WTC11 (cell line): ENCODE results near the gene ARHGAP22. TPM values are rescaled to one million over a fixed set of nuclear protein-coding genes. Genes with fewer than 3 reads are reported as not detected.
A peak's percentile ranks its signal among the peaks of the same experiment; 100 is the strongest.

Experiments used
- ATAC-seq: fragments of 200-7000 bp; cut with Tn5 transposase; 2 replicates; pipeline ENCODE4 v1.10.0; 2021; ENCODE audit warnings: mild to moderate bottlenecking, moderate library complexity
- CTCF ChIA-PET: fragments of 300-600 bp; sonication (Branson Sonifier 250); formaldehyde crosslinking; loops from one replicate; lab custom pipeline; 2021; ENCODE audit warnings: antibody characterized with exemption; lab: Charles Lee
- POLR2A ChIA-PET: fragments of 350-600 bp; sonication (Branson Sonifier 250); formaldehyde crosslinking; loops from one replicate; lab custom pipeline; 2021; ENCODE audit warnings: antibody characterized with exemption; lab: Charles Lee
- DNase-seq: peaks from one replicate; pipeline ENCODE4 v3.0.0; 2021; ENCODE audit warnings: low spot score
- H3K27ac Mint-ChIP-seq: 2 replicates; pipeline ENCODE4 v1.8.0; 2021; ENCODE audit warnings: mixed read lengths
- H3K27me3 Mint-ChIP-seq: 2 replicates; pipeline ENCODE4 v1.8.0; 2021; ENCODE audit warnings: low read depth, mild to moderate bottlenecking, moderate library complexity, mixed read lengths
- H3K36me3 Mint-ChIP-seq: 2 replicates; pipeline ENCODE4 v1.8.0; 2021; ENCODE audit warnings: mixed read lengths
- H3K4me1 Mint-ChIP-seq: 2 replicates; pipeline ENCODE4 v1.8.0; 2022; ENCODE audit warnings: mixed read lengths
- H3K4me3 Mint-ChIP-seq: 2 replicates; pipeline ENCODE4 v1.8.0; 2021; ENCODE audit warnings: mild to moderate bottlenecking, moderate library complexity, mixed read lengths
- H3K9me3 Mint-ChIP-seq: 2 replicates; pipeline ENCODE4 v1.8.0; 2021; ENCODE audit warnings: mixed read lengths
- CREM ChIP-seq: sonication (generic); formaldehyde crosslinking; IDR thresholded peaks from 2 replicates; pipeline ENCODE4 v1.8.1; 2022; ENCODE audit warnings: mild to moderate bottlenecking, missing genetic modification reagents, moderate library complexity
- ELF4 ChIP-seq: sonication (generic); formaldehyde crosslinking; IDR thresholded peaks from 2 replicates; pipeline ENCODE4 v1.8.1; 2022; ENCODE audit warnings: low read depth, mild to moderate bottlenecking, moderate library complexity, missing genetic modification reagents
- FOXK1 ChIP-seq: sonication (generic); formaldehyde crosslinking; IDR thresholded peaks from 2 replicates; pipeline ENCODE4 v1.8.0; 2022; ENCODE audit warnings: mild to moderate bottlenecking, moderate library complexity, missing genetic modification reagents
- GTF2I ChIP-seq: fragments of 250-450 bp; sonication (Bioruptor Pico); conservative IDR thresholded peaks from 2 replicates; pipeline ENCODE4 v1.4.0; 2021; ENCODE audit warnings: mild to moderate bottlenecking
- IRF2 ChIP-seq: sonication (generic); formaldehyde crosslinking; IDR thresholded peaks from 2 replicates; pipeline ENCODE4 v1.8.0; 2022; ENCODE audit warnings: low read depth, missing genetic modification reagents, borderline replicate concordance
- JAZF1 ChIP-seq: fragments of 250-450 bp; sonication (Bioruptor Pico); IDR thresholded peaks from 2 replicates; pipeline ENCODE4 v1.9.0; 2021; ENCODE audit warnings: moderate library complexity, mild to moderate bottlenecking, inconsistent platforms
- MXD4 ChIP-seq: fragments of 250-450 bp; sonication (Bioruptor Pico); IDR thresholded peaks from 2 replicates; pipeline ENCODE4 v1.8.0; 2021; ENCODE audit warnings: mild to moderate bottlenecking, moderate library complexity, borderline replicate concordance
- MYBL2 ChIP-seq: sonication (generic); formaldehyde crosslinking; IDR thresholded peaks from 2 replicates; pipeline ENCODE4 v1.8.1; 2023; ENCODE audit warnings: mild to moderate bottlenecking, moderate library complexity, missing genetic modification reagents
- NFATC4 ChIP-seq: fragments of 250-450 bp; sonication (Bioruptor Pico); IDR thresholded peaks from 2 replicates; pipeline ENCODE4 v1.9.0; 2021; ENCODE audit warnings: mild to moderate bottlenecking
- NR1H2 ChIP-seq: sonication (generic); formaldehyde crosslinking; IDR thresholded peaks from 2 replicates; pipeline ENCODE4 v1.9.0; 2021; ENCODE audit warnings: mild to moderate bottlenecking, moderate library complexity, missing genetic modification reagents
- NR3C1 ChIP-seq: sonication (generic); formaldehyde crosslinking; conservative IDR thresholded peaks from 2 replicates; pipeline ENCODE4 v1.8.1; 2023; ENCODE audit warnings: low read depth, mild to moderate bottlenecking, missing genetic modification reagents
- RORB ChIP-seq: fragments of 250-450 bp; sonication (Bioruptor Pico); IDR thresholded peaks from 2 replicates; pipeline ENCODE4 v1.9.0; 2021; ENCODE audit warnings: mild to moderate bottlenecking
- SOX15 ChIP-seq: fragments of 250-450 bp; sonication (Bioruptor Pico); IDR thresholded peaks from 2 replicates; pipeline ENCODE4 v1.9.0; 2021; ENCODE audit warnings: mild to moderate bottlenecking
- SP1 ChIP-seq: sonication (generic); formaldehyde crosslinking; conservative IDR thresholded peaks from 2 replicates; pipeline ENCODE4 v1.8.1; 2022; ENCODE audit warnings: missing genetic modification reagents
- TCF7 ChIP-seq: sonication (generic); formaldehyde crosslinking; IDR thresholded peaks from 2 replicates; pipeline ENCODE4 v1.8.0; 2022; ENCODE audit warnings: mild to moderate bottlenecking, low read depth, missing genetic modification reagents, moderate library complexity
- TEAD4 ChIP-seq: sonication (generic); formaldehyde crosslinking; IDR thresholded peaks from 2 replicates; pipeline ENCODE4 v1.8.0; 2022; ENCODE audit warnings: mild to moderate bottlenecking, missing genetic modification reagents
- ZNF138 ChIP-seq: sonication (generic); formaldehyde crosslinking; conservative IDR thresholded peaks from 2 replicates; pipeline ENCODE4 v1.8.1; 2022; ENCODE audit warnings: mild to moderate bottlenecking, moderate library complexity, missing genetic modification reagents
- ZNF232 ChIP-seq: sonication (generic); formaldehyde crosslinking; IDR thresholded peaks from 2 replicates; pipeline ENCODE4 v1.8.0; 2022; ENCODE audit warnings: mild to moderate bottlenecking, missing genetic modification reagents
- total RNA-seq: library from RNA; stranded (reverse); gene quantifications from 3 replicates; pipeline ENCODE4 v1.2.3, GENCODE V29; 2021
- TF ChIP-seq, protein P1 (sequence below): sonication (generic); formaldehyde crosslinking; conservative IDR thresholded peaks from 2 replicates; pipeline ENCODE4 v1.8.1; 2023; ENCODE audit warnings: mild to moderate bottlenecking, low read depth, missing genetic modification reagents, moderate library complexity
- TF ChIP-seq, protein P2 (sequence below): fragments of 250-450 bp; sonication (Bioruptor Pico); IDR thresholded peaks from 2 replicates; pipeline ENCODE4 v1.9.0; 2021; ENCODE audit warnings: moderate library complexity, mild to moderate bottlenecking, inconsistent platforms, borderline replicate concordance
- TF ChIP-seq, protein P3 (sequence below): sonication (generic); formaldehyde crosslinking; IDR thresholded peaks from 2 replicates; pipeline ENCODE4 v1.8.0; 2023; ENCODE audit warnings: missing genetic modification reagents
- TF ChIP-seq, protein P4 (sequence below): sonication (generic); formaldehyde crosslinking; IDR thresholded peaks from 2 replicates; pipeline ENCODE4 v1.8.1; 2022; ENCODE audit warnings: mild to moderate bottlenecking, missing genetic modification reagents, moderate library complexity, borderline replicate concordance
- TF ChIP-seq, protein P5 (sequence below): sonication (generic); formaldehyde crosslinking; IDR thresholded peaks from 2 replicates; pipeline ENCODE4 v1.8.1; 2023; ENCODE audit warnings: mild to moderate bottlenecking, missing genetic modification reagents, moderate library complexity
- TF ChIP-seq, protein P6 (sequence below): fragments of 250-450 bp; sonication (Bioruptor Pico); IDR thresholded peaks from 2 replicates; pipeline ENCODE4 v1.9.0; 2021; ENCODE audit warnings: mild to moderate bottlenecking
- TF ChIP-seq, protein P7 (sequence below): sonication (generic); formaldehyde crosslinking; IDR thresholded peaks from 2 replicates; pipeline ENCODE4 v1.8.1; 2022; ENCODE audit warnings: missing genetic modification reagents, borderline replicate concordance
- TF ChIP-seq, protein P8 (sequence below): sonication (generic); formaldehyde crosslinking; IDR thresholded peaks from 2 replicates; pipeline ENCODE4 v1.8.1; 2023; ENCODE audit warnings: mild to moderate bottlenecking, missing genetic modification reagents

The ARHGAP22 gene
- total RNA-seq, 1 experiment from 2014 or later, result 8.6 TPM

DNA sequence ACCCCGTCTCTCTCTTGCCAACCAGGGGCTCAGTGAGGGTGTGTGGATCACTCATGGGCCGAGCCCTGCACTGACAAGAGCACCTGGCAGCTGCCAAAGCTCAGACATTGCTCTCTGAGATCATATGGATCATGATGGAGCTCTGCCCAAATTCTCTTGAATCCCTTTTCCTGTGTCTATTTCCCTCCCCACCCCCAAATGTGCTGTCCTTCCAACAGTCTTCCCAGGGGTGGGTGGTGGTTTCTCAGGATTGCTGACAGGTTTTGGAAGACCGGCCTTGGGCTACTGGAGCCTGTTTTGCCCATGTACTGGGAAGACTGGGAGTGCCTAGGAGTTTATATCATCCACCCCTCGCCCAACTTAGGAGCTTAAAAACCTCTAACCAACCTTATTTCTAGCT, 10.5 kb downstream of the ARHGAP22 start:
- H3K9me3 Mint-ChIP-seq, result no peaks in the 10 kb centered on the region
- no peak overlapping the region for H3K4me3 Mint-ChIP-seq
- H3K27ac Mint-ChIP-seq, result no peak overlapping the region
- POLR2A ChIA-PET, result no interaction called here
- CTCF ChIA-PET, result interaction anchor here (0.9 to 4.0 kb wide), 8 partner anchors 9 to 150 kb away, joined by 3 to 21 read pairs (median 7); no protein-coding TSS in a partner anchor
- H3K27me3 Mint-ChIP-seq, result peaks cover 3% of the 10 kb centered on the region
- DNase-seq, result no peak
- H3K4me1 Mint-ChIP-seq, result peaks cover 23% of the 10 kb centered on the region
- H3K36me3 Mint-ChIP-seq, result no peaks in the 10 kb centered on the region
- peak; percentile 16 for ATAC-seq
- no peak for TF ChIP-seq SP1 (CRISPR knock-in tag)
- no peak for TF ChIP-seq RORB
- TF ChIP-seq, protein P1, sequence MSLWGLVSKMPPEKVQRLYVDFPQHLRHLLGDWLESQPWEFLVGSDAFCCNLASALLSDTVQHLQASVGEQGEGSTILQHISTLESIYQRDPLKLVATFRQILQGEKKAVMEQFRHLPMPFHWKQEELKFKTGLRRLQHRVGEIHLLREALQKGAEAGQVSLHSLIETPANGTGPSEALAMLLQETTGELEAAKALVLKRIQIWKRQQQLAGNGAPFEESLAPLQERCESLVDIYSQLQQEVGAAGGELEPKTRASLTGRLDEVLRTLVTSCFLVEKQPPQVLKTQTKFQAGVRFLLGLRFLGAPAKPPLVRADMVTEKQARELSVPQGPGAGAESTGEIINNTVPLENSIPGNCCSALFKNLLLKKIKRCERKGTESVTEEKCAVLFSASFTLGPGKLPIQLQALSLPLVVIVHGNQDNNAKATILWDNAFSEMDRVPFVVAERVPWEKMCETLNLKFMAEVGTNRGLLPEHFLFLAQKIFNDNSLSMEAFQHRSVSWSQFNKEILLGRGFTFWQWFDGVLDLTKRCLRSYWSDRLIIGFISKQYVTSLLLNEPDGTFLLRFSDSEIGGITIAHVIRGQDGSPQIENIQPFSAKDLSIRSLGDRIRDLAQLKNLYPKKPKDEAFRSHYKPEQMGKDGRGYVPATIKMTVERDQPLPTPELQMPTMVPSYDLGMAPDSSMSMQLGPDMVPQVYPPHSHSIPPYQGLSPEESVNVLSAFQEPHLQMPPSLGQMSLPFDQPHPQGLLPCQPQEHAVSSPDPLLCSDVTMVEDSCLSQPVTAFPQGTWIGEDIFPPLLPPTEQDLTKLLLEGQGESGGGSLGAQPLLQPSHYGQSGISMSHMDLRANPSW (CRISPR knock-in tag), result no peak
- no peak for TF ChIP-seq GTF2I (CRISPR knock-in tag)
- TF ChIP-seq, protein P2, sequence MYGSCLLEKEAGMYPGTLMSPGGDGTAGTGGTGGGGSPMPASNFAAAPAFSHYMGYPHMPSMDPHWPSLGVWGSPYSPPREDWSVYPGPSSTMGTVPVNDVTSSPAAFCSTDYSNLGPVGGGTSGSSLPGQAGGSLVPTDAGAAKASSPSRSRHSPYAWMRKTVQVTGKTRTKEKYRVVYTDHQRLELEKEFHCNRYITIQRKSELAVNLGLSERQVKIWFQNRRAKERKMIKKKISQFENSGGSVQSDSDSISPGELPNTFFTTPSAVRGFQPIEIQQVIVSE (CRISPR knock-in tag), result no peak
- no peak for TF ChIP-seq TCF7
- no peak for TF ChIP-seq NFATC4 (CRISPR knock-in tag)
- TF ChIP-seq, protein P3, sequence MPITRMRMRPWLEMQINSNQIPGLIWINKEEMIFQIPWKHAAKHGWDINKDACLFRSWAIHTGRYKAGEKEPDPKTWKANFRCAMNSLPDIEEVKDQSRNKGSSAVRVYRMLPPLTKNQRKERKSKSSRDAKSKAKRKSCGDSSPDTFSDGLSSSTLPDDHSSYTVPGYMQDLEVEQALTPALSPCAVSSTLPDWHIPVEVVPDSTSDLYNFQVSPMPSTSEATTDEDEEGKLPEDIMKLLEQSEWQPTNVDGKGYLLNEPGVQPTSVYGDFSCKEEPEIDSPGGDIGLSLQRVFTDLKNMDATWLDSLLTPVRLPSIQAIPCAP (CRISPR knock-in tag), result no peak
- TF ChIP-seq ZNF138, result no peak
- no peak for TF ChIP-seq MXD4 (CRISPR knock-in tag)
- TF ChIP-seq, protein P4, sequence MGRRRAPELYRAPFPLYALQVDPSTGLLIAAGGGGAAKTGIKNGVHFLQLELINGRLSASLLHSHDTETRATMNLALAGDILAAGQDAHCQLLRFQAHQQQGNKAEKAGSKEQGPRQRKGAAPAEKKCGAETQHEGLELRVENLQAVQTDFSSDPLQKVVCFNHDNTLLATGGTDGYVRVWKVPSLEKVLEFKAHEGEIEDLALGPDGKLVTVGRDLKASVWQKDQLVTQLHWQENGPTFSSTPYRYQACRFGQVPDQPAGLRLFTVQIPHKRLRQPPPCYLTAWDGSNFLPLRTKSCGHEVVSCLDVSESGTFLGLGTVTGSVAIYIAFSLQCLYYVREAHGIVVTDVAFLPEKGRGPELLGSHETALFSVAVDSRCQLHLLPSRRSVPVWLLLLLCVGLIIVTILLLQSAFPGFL, result no peak
- TF ChIP-seq TEAD4 (CRISPR knock-in tag), result no peak
- TF ChIP-seq MYBL2, result no peak
- TF ChIP-seq, protein P5, sequence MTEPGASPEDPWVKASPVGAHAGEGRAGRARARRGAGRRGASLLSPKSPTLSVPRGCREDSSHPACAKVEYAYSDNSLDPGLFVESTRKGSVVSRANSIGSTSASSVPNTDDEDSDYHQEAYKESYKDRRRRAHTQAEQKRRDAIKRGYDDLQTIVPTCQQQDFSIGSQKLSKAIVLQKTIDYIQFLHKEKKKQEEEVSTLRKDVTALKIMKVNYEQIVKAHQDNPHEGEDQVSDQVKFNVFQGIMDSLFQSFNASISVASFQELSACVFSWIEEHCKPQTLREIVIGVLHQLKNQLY, result no peak
- TF ChIP-seq, protein P6, sequence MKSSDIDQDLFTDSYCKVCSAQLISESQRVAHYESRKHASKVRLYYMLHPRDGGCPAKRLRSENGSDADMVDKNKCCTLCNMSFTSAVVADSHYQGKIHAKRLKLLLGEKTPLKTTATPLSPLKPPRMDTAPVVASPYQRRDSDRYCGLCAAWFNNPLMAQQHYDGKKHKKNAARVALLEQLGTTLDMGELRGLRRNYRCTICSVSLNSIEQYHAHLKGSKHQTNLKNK (CRISPR knock-in tag), result no peak
- TF ChIP-seq, protein P7, sequence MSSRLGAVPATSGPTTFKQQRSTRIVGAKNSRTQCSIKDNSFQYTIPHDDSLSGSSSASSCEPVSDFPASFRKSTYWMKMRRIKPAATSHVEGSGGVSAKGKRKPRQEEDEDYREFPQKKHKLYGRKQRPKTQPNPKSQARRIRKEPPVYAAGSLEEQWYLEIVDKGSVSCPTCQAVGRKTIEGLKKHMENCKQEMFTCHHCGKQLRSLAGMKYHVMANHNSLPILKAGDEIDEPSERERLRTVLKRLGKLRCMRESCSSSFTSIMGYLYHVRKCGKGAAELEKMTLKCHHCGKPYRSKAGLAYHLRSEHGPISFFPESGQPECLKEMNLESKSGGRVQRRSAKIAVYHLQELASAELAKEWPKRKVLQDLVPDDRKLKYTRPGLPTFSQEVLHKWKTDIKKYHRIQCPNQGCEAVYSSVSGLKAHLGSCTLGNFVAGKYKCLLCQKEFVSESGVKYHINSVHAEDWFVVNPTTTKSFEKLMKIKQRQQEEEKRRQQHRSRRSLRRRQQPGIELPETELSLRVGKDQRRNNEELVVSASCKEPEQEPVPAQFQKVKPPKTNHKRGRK, result no peak
- TF ChIP-seq, protein P8, sequence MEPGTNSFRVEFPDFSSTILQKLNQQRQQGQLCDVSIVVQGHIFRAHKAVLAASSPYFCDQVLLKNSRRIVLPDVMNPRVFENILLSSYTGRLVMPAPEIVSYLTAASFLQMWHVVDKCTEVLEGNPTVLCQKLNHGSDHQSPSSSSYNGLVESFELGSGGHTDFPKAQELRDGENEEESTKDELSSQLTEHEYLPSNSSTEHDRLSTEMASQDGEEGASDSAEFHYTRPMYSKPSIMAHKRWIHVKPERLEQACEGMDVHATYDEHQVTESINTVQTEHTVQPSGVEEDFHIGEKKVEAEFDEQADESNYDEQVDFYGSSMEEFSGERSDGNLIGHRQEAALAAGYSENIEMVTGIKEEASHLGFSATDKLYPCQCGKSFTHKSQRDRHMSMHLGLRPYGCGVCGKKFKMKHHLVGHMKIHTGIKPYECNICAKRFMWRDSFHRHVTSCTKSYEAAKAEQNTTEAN, result no peak

DNA sequence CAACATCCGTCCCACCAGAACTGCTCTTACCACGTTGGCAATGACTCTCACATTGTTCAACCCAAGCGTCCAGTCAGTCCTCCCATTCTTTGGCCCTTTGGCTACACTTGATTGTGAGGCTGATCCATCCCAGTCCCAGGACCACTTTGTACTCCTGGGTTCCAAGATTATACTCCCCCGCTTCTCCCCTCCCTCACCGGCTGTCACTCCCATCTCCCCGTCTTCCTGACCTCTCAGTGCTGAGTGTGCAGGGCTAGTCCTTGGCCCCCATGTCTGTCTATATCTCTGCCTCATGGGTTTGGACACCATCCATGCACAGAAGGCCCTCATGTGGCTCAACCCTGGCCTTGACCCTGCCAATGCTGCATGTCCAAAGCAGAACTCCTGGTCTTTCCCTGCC, 12.5 kb downstream of the ARHGAP22 start:
- POLR2A ChIA-PET, result no interaction called here
- Mint-ChIP-seq H3K4me3 (no peak overlapping the region), H3K4me1 (peaks cover 23% of the 10 kb centered on the region), H3K27ac (no peak overlapping the region), H3K36me3 (no peaks in the 10 kb centered on the region), H3K9me3 (no peaks in the 10 kb centered on the region), H3K27me3 (peaks cover 3% of the 10 kb centered on the region)
- ATAC-seq, result no peak
- CTCF ChIA-PET, result interaction anchor here (1.3 kb wide), 1 partner anchor 41 kb away, joined by 3 read pairs; no protein-coding TSS in a partner anchor
- TF ChIP-seq NR3C1 (CRISPR knock-in tag), result no peak
- no peak for TF ChIP-seq CREM (CRISPR knock-in tag)
- no peak for TF ChIP-seq IRF2 (CRISPR knock-in tag)
- TF ChIP-seq JAZF1 (CRISPR knock-in tag), result no peak
- no peak for TF ChIP-seq NR1H2 (CRISPR knock-in tag)
- TF ChIP-seq ZNF232 (CRISPR knock-in tag), result no peak
- TF ChIP-seq SOX15, result no peak
- no peak for TF ChIP-seq ELF4 (CRISPR knock-in tag)
- TF ChIP-seq FOXK1, result no peak
- DNase-seq, result no peak
